ENCODE data around the gene RPL29. TPM values are rescaled to one million over a fixed set of nuclear protein-coding genes. Genes with fewer than 3 reads are reported as not detected.
A peak's percentile ranks its signal among the peaks of the same experiment; 100 is the strongest.

The RPL29 gene
- total RNA-seq, 1 donor from 2014 or later: 872 TPM

DNA sequence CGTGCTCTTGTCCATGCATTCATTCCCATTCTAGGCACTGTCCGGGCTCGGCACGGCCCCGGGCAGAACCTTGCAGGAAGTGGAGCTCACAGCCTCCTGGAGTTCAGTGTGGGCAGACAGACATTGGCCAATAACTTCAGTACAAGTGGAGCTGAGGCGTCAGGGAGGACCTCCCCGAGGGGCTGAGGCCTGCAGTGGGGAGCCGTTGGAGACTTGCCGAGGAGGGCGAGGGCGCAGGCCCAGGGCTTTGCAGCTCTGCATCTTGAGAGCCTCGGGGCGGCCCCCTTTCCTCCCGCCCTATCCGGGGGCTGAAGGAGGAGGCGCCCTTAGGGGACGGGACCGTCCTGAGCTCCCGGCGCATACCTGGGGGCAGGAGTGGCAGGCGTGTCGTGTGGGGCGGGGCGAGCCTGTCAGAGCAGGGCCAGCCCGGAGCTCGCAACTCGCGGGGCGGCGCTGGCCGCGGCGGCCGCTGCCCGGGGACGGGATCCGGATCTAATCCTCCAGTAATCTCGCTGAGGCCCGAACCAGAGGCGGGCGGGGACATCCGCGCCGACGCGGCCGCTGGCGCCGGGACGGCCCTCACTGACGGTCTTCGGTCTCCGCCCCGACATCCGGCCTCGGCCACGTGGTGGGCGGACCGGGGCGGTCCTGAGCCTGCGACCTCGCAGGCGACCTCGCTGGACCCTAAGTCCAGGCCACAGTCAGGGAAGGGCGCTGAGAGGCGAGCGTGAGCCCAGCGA is 12.7 kb downstream of the RPL29 start, which contains the start of gene ACY1:
Gene ACY1 (plus strand): TSS at position 698 of the 740 bp plus-strand sequence. CDS start 530 bp downstream, outside the sequence.
- no peak for FAIRE-seq
- Mint-ChIP-seq H3K27me3 (ENCODE audit: low read depth, unreplicated experiment) (no peaks in the 10 kb centered on the region), H3K4me3 (ENCODE audit: unreplicated experiment) (peak within 1 kb of the TSS; percentile 85), H3K36me3 (ENCODE audit: low read depth, unreplicated experiment) (no peaks in the 10 kb centered on the region), H3K4me1 (ENCODE audit: low read depth, unreplicated experiment) (peaks cover 4% of the 10 kb centered on the region), H3K27ac (ENCODE audit: unreplicated experiment) (peak within 1 kb of the TSS; percentile 88), H3K9me3 (ENCODE audit: unreplicated experiment) (no peaks in the 10 kb centered on the region)
- peak; percentile 72 for DNase-seq (ENCODE audit: low read depth)
- peaks cover 6% of the 10 kb centered on the region for H4K20me1 ChIP-seq (ENCODE audit: insufficient read depth, low read length)
- peak within 1 kb of the TSS; percentile 83 for H3K9ac ChIP-seq (ENCODE audit: low read length)
- peaks cover 15% of the 10 kb centered on the region for H3K4me1 ChIP-seq (ENCODE audit: insufficient read depth, low read length)
- peak within 1 kb of the TSS; percentile 79 for H2AFZ ChIP-seq (ENCODE audit: low read depth, low read length)
- peak within 1 kb of the TSS; percentile 73 for H3K27ac ChIP-seq (ENCODE audit: low read depth, low read length)
- no peaks in the 10 kb centered on the region for H3K9me3 ChIP-seq (ENCODE audit: insufficient read depth, low read depth, low read length)
- peak within 1 kb of the TSS; percentile 71 for H3K4me3 ChIP-seq (ENCODE audit: insufficient read depth, low read depth, low read length)
- peaks cover 2% of the 10 kb centered on the region for H3K36me3 ChIP-seq (ENCODE audit: insufficient read depth, low read length)
- peaks cover 17% of the 10 kb centered on the region for H3K79me2 ChIP-seq (ENCODE audit: insufficient read depth, low read length)
- no peak for TF ChIP-seq EZH2 (IDR thresholded peaks at IDR 0.05; ENCODE audit: insufficient read depth, low read length)
- TF ChIP-seq, protein P1, sequence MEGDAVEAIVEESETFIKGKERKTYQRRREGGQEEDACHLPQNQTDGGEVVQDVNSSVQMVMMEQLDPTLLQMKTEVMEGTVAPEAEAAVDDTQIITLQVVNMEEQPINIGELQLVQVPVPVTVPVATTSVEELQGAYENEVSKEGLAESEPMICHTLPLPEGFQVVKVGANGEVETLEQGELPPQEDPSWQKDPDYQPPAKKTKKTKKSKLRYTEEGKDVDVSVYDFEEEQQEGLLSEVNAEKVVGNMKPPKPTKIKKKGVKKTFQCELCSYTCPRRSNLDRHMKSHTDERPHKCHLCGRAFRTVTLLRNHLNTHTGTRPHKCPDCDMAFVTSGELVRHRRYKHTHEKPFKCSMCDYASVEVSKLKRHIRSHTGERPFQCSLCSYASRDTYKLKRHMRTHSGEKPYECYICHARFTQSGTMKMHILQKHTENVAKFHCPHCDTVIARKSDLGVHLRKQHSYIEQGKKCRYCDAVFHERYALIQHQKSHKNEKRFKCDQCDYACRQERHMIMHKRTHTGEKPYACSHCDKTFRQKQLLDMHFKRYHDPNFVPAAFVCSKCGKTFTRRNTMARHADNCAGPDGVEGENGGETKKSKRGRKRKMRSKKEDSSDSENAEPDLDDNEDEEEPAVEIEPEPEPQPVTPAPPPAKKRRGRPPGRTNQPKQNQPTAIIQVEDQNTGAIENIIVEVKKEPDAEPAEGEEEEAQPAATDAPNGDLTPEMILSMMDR (IDR thresholded peaks at IDR 0.05; ENCODE audit: insufficient read depth, low read depth, low read length): no peak
- H3K27me3 ChIP-seq (ENCODE audit: insufficient read depth, low read length): no peaks in the 10 kb centered on the region
- H3K4me2 ChIP-seq (ENCODE audit: low read length): peak within 1 kb of the TSS; percentile 99

DNA sequence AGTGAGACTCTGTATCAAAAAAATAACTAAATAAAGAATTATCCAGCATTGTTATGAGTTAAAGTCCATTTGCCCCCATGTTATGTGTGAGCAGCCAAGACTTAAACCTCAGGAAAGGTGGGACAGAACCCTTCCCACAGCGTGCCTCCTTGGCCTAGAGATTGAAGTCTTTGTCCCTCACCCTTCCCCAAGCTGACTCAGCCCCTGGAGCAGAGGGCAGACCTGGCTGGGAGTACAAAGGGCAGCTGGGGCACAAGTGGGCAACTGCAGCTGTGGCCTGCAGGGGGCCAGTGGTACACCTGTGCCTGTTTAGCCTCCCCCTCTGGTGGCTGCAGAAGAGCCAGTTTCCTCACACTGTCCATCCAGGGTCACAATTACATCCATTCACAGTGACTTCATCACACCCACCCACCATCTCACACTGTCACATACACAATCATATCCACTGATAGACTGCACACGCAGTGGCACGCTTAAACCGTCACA is 13.3 kb downstream of the RPL29 start:
- Mint-ChIP-seq H3K27me3 (ENCODE audit: low read depth, unreplicated experiment) (no peaks in the 10 kb centered on the region), H3K9me3 (ENCODE audit: unreplicated experiment) (no peaks in the 10 kb centered on the region), H3K27ac (ENCODE audit: unreplicated experiment) (peak overlapping the region; percentile 64), H3K36me3 (ENCODE audit: low read depth, unreplicated experiment) (no peaks in the 10 kb centered on the region), H3K4me1 (ENCODE audit: low read depth, unreplicated experiment) (peaks cover 4% of the 10 kb centered on the region), H3K4me3 (ENCODE audit: unreplicated experiment) (peak overlapping the region; percentile 83)
- Histone ChIP-seq H3K79me2 (ENCODE audit: insufficient read depth, low read length) (peaks cover 17% of the 10 kb centered on the region), H3K4me1 (ENCODE audit: insufficient read depth, low read length) (peaks cover 15% of the 10 kb centered on the region), H3K27me3 (ENCODE audit: insufficient read depth, low read length) (no peaks in the 10 kb centered on the region), H3K9ac (ENCODE audit: low read length) (peak overlapping the region; percentile 83), H3K4me2 (ENCODE audit: low read length) (peak overlapping the region; percentile 99), H2AFZ (ENCODE audit: low read depth, low read length) (peak overlapping the region; percentile 79), H3K36me3 (ENCODE audit: insufficient read depth, low read length) (peaks cover 2% of the 10 kb centered on the region), H4K20me1 (ENCODE audit: insufficient read depth, low read length) (peaks cover 6% of the 10 kb centered on the region), H3K9me3 (ENCODE audit: insufficient read depth, low read depth, low read length) (no peaks in the 10 kb centered on the region), H3K27ac (ENCODE audit: low read depth, low read length) (peak overlapping the region; percentile 73), H3K4me3 (ENCODE audit: insufficient read depth, low read depth, low read length) (peak overlapping the region; percentile 71)
- FAIRE-seq (no peak), DNase-seq (ENCODE audit: low read depth) (no peak)
- no peak for TF ChIP-seq EZH2 (IDR thresholded peaks at IDR 0.05; ENCODE audit: insufficient read depth, low read length)
- TF ChIP-seq, protein P1 (IDR thresholded peaks at IDR 0.05; ENCODE audit: insufficient read depth, low read depth, low read length): peak; percentile 50

DNA sequence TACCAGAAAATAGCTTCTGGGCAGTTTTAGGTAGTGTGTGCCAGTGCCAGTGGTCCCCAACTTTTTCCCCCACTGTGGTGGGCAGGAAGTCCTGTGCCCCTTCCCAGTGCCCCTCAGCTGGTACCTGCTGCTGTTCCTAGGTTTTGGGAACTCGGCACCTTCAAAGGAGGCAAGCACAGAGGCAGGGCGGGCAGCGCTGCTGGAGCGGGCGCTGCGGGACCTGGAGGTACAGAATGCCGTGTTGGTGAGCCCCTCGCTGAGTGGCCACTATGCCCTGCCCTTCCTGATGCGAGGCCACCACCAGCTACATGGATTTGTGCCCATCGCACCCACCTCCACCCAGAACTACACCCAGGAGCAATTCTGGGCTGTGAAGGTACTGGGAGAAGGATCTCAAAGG is 15.4 kb downstream of the RPL29 start:
- H3K4me3 Mint-ChIP-seq (ENCODE audit: unreplicated experiment): no peak overlapping the region
- TF ChIP-seq EZH2 (IDR thresholded peaks at IDR 0.05; ENCODE audit: insufficient read depth, low read length): no peak

More for the DNA sequence above, 15.4 kb downstream of the RPL29 start:
- H3K9ac ChIP-seq (ENCODE audit: low read length): no peak overlapping the region
- H3K9me3 ChIP-seq (ENCODE audit: insufficient read depth, low read depth, low read length): no peaks in the 10 kb centered on the region
- H3K4me3 ChIP-seq (ENCODE audit: insufficient read depth, low read depth, low read length): no peak overlapping the region
- Mint-ChIP-seq H3K27me3 (ENCODE audit: low read depth, unreplicated experiment) (no peaks in the 10 kb centered on the region), H3K36me3 (ENCODE audit: low read depth, unreplicated experiment) (no peaks in the 10 kb centered on the region), H3K4me1 (ENCODE audit: low read depth, unreplicated experiment) (peaks cover 4% of the 10 kb centered on the region), H3K9me3 (ENCODE audit: unreplicated experiment) (no peaks in the 10 kb centered on the region), H3K27ac (ENCODE audit: unreplicated experiment) (no peak overlapping the region)
- DNase-seq (ENCODE audit: low read depth) (no peak), FAIRE-seq (no peak)
- no peak overlapping the region for H2AFZ ChIP-seq (ENCODE audit: low read depth, low read length)
- H3K4me2 ChIP-seq (ENCODE audit: low read length): no peak overlapping the region
- peaks cover 6% of the 10 kb centered on the region for H4K20me1 ChIP-seq (ENCODE audit: insufficient read depth, low read length)
- H3K79me2 ChIP-seq (ENCODE audit: insufficient read depth, low read length): peaks cover 17% of the 10 kb centered on the region
- H3K36me3 ChIP-seq (ENCODE audit: insufficient read depth, low read length): peaks cover 2% of the 10 kb centered on the region
- H3K27me3 ChIP-seq (ENCODE audit: insufficient read depth, low read length): no peaks in the 10 kb centered on the region
- no peak overlapping the region for H3K27ac ChIP-seq (ENCODE audit: low read depth, low read length)
- H3K4me1 ChIP-seq (ENCODE audit: insufficient read depth, low read length): peaks cover 22% of the 10 kb centered on the region
